GM10266 (cell line): ENCODE data around the gene MEF2C.

Experiments used
- DNase-seq: peaks from one replicate; pipeline ENCODE4 v3.0.0; 2012; ENCODE audit errors: extremely low spot score
- TF ChIP-seq, protein P1 (sequence below): IDR thresholded peaks from 2 replicates; pipeline ENCODE4 v1.5.1; 2012; ENCODE audit warnings: mild to moderate bottlenecking, low read depth; ENCODE audit not compliant: control insufficient read depth, insufficient read depth; ENCODE audit errors: missing control alignments

The MEF2C gene

DNA sequence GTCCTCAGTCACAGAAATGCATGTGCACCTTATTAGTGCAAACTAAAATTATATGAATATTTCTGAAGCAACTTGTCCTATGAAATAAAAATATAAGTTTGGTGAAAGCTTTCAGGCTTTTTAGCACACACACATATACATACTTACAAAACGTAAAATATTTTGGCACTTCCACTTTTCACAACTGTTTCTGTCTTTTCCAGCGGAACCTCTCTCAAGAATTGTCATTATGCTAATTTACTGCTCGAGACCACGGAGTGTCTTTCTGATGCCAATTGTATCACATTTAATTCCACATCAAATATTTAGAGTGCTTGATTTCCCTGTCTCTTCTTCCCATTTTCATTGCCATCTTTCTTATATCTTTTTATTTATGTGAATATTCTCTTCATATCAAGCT lies 100.4 kb downstream of the MEF2C start:
- DNase-seq = no peak
- TF ChIP-seq, protein P1, sequence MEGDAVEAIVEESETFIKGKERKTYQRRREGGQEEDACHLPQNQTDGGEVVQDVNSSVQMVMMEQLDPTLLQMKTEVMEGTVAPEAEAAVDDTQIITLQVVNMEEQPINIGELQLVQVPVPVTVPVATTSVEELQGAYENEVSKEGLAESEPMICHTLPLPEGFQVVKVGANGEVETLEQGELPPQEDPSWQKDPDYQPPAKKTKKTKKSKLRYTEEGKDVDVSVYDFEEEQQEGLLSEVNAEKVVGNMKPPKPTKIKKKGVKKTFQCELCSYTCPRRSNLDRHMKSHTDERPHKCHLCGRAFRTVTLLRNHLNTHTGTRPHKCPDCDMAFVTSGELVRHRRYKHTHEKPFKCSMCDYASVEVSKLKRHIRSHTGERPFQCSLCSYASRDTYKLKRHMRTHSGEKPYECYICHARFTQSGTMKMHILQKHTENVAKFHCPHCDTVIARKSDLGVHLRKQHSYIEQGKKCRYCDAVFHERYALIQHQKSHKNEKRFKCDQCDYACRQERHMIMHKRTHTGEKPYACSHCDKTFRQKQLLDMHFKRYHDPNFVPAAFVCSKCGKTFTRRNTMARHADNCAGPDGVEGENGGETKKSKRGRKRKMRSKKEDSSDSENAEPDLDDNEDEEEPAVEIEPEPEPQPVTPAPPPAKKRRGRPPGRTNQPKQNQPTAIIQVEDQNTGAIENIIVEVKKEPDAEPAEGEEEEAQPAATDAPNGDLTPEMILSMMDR = no peak

DNA sequence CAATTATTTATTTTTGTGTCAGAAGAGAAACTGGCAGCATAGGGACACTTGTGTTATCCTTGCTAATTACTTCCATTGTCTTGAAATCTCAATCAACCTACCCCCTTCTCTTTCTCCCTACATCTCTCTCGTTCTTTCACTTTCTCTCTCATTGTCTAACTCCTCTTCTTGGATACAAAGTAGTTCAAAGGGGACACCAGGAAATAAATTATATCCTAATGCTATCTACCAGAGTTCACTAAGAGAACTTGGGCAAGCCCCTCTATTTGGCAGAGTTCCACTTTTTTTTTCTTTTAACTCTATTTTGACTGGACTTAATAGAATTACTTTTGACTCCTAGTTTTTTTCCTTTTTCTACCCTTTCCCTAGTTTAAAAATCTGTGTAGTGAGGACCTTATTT lies 102.2 kb downstream of the MEF2C start:
- TF ChIP-seq, protein P1 = no peak
- DNase-seq = no peak

DNA sequence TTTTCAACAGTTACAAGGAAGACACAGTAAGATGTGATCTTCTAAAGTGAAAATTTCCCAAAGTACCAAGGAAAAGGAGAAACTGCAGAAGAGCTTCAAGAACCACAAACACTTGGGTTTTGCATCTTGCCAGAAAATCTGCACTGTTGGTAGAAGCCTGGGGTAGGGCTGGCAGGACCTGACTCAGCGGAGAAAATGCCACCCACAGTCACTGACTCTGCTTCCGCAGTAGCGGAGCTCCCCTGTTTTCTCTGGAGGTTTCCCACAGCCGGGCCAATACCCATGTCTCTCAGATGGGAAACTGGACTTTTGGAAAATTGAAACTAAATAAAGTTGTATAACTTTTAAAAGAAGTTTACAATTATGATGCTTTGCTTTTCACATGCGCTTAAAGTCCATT lies 104.2 kb downstream of the MEF2C start:
- DNase-seq = no peak
- TF ChIP-seq, protein P1 = no peak

DNA sequence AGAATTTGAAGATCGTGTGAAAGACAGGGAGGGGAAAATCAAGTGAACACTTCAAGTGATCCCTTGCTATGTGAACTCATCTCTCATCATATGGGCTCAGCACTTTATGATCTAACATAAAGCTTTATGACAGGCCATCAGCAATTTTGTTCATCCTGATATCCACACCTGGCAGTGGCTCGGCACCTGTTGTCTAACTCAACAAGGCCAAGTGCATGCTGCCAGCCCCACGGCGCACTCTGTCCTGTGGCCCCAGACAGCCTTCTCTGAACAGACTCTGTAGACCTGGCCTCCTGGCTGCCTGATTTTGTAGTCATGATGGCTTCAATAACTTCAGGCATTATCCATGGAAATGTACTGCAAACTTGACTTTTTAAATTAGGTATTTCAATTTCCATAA lies 106.3 kb downstream of the MEF2C start:
- TF ChIP-seq, protein P1 = no peak

DNA sequence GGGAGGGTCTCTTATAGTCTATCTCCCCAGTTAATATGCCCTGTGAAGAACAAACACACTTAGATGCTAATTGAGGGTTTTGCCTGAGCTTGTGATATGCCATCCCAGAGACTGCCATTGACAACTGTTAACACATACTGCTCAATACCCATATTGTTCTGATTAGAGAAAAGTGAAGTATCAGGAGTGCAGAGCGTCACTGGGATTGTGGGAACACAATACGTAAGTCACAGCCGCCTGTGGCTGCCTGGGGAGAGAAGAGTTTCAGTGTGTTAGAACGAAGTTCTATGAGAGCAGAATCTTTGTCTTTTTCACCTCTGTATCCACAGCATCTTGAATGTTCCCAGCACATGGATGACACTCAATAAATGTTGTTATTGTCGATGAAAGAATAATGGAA lies 110.2 kb downstream of the MEF2C start:
- no peak for DNase-seq
- TF ChIP-seq, protein P1 = no peak

More for the DNA sequence above, 106.3 kb downstream of the MEF2C start:
- DNase-seq = no peak

DNA sequence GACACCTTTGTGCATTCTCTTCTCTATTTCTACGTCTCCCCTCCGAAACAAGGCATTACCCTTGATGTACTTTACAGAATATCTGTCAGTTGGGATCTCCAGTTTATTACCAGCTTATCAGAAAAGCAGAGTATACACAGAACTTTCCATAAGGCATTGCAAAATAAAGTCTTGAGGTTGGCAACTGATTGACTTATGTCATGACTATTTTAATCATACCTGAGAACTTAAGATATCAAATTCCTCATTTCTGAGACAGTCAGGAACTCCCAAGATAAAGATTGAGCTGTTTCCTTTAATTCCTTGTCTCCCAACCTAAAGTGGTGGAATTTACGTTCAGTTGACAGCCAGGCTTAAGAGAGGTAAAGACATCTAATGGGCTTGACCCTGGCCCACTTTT lies 110.9 kb downstream of the MEF2C start:
- TF ChIP-seq, protein P1 = no peak
- no peak for DNase-seq

DNA sequence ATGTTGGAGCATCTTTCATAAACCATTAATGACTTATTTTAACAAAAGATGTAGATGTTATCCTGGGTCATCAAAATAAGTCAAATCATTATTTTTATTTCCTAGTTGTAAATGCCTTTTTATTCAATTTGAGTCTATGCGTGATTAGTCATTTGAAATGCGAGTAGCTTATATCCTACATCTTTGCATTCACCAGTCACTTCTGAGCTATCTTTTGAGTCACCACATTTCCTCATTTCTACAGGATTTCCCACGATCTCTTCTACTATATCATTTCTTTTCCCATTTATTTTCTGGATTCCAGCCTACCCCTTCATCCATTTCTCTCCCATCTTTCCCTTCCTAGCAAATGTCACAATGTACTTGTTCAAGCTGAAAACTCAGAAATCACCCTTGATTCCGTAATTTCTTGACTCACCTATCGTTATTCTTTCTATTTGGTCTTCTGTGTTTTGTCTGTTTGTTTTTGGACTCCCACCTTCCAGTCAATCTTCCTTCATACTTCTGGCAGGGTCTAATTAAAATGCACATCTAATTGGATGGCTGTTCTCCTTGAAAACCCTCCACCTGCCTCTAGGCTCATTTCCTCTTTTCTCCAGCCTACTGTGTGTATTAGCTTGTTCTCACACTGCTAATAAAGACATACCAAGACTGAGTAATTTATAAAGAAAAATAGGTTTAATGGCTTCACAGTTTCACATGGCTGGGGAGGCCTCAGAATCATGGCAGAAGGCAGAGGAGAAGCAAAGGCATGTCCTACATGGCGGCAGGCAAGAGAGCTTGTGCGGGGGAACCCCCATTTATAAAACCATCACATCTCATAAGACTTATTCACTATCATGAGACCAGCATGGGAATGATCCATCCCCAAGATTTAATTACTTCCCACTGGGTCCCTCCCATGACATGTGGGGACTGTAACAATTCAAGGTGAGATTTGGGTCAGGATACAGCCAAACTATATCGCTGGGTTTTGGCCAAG lies 112.4 kb downstream of the MEF2C start:
- no peak for DNase-seq
- TF ChIP-seq, protein P1 = no peak
